GM12891 (cell line): Measurements from ENCODE around the gene OLA1.

Source experiments
- DNase-seq: peaks from one replicate; pipeline ENCODE4 v3.0.0; 2011; ENCODE audit warnings: low spot score; ENCODE audit not compliant: insufficient read length
- FAIRE-seq: peaks from 2 replicates; lab custom pipeline; 2011; peaks lifted over from hg19 to GRCh38; lab: Jason Lieb, UNC
- PAX5 ChIP-seq: IDR thresholded peaks from 2 replicates; pipeline ENCODE4 v1.6.1; 2011; ENCODE audit warnings: low read length, moderate library complexity, mild to moderate bottlenecking; ENCODE audit not compliant: insufficient read depth, severe bottlenecking
- POLR2A ChIP-seq: IDR thresholded peaks from 2 replicates; pipeline ENCODE4 v1.6.1; 2011; ENCODE audit warnings: low read depth, low read length, control low read depth
- POLR2AphosphoS5 ChIP-seq: IDR thresholded peaks from 2 replicates; pipeline ENCODE4 v1.6.1; 2011; ENCODE audit warnings: low read depth, low read length, control low read depth
- POU2F2 ChIP-seq: IDR thresholded peaks from 2 replicates; pipeline ENCODE4 v1.6.1; 2011; ENCODE audit warnings: low read depth, mild to moderate bottlenecking, control low read depth, low read length, moderate library complexity
- SPI1 ChIP-seq: IDR thresholded peaks from 2 replicates; pipeline ENCODE4 v1.6.1; 2011; ENCODE audit warnings: low read depth, low read length, control low read depth
- TAF1 ChIP-seq: IDR thresholded peaks from 2 replicates; pipeline ENCODE4 v1.6.1; 2011; ENCODE audit warnings: low read depth, low read length, control low read depth

OLA1 gene

GRCh38 chr2:174142290-174142689, 106.0 kb downstream of the OLA1 start:
- TF ChIP-seq SPI1 (no peak), TAF1 (no peak), PAX5 (no peak), POLR2A (no peak), POLR2AphosphoS5 (no peak), POU2F2 (no peak)
- FAIRE-seq (no peak), DNase-seq (no peak)

- FAIRE-seq (no peak), DNase-seq (no peak)
- TF ChIP-seq POLR2A (no peak), PAX5 (no peak), POU2F2 (no peak), SPI1 (no peak), POLR2AphosphoS5 (no peak)
Measured at GRCh38 chr2:174138161-174138560, 110.2 kb downstream of the OLA1 start.

- TF ChIP-seq TAF1 (no peak), PAX5 (no peak), POU2F2 (no peak), POLR2AphosphoS5 (no peak), POLR2A (no peak), SPI1 (no peak)
- no peak for FAIRE-seq
- DNase-seq, result no peak
Measured at GRCh38 chr2:174135981-174136380, 112.4 kb downstream of the OLA1 start.

- DNase-seq, result no peak
- FAIRE-seq, result no peak
- no peak for TF ChIP-seq PAX5
Measured at GRCh38 chr2:174125090-174125489, 123.2 kb downstream of the OLA1 start.

- peak; percentile 80 for FAIRE-seq
- TF ChIP-seq POLR2A, result no peak
- TF ChIP-seq POU2F2, result no peak
- TF ChIP-seq POLR2AphosphoS5, result no peak
- TF ChIP-seq PAX5, result no peak
- no peak for TF ChIP-seq TAF1
- no peak for TF ChIP-seq SPI1
- no peak for DNase-seq
Measured at GRCh38 chr2:174124181-174124580, 124.2 kb downstream of the OLA1 start.

GRCh38 chr2:174122185-174122584, 126.1 kb downstream of the OLA1 start:
- peak; percentile 23 for FAIRE-seq
- TF ChIP-seq PAX5 (no peak), SPI1 (no peak), POLR2A (no peak), POLR2AphosphoS5 (no peak), TAF1 (no peak), POU2F2 (no peak)
- no peak for DNase-seq

- DNase-seq (no peak), FAIRE-seq (no peak)
- TF ChIP-seq POLR2AphosphoS5, result no peak
- no peak for TF ChIP-seq SPI1
- TF ChIP-seq PAX5, result no peak
- no peak for TF ChIP-seq POLR2A
- TF ChIP-seq TAF1, result no peak
- no peak for TF ChIP-seq POU2F2
Measured at GRCh38 chr2:174121612-174122011, 126.7 kb downstream of the OLA1 start.

- DNase-seq (no peak), FAIRE-seq (no peak)
- TF ChIP-seq TAF1 (no peak), SPI1 (no peak), PAX5 (no peak), POLR2AphosphoS5 (no peak), POU2F2 (no peak), POLR2A (no peak)
Measured at GRCh38 chr2:174121175-174121574, 127.2 kb downstream of the OLA1 start.

- TF ChIP-seq SPI1 (no peak), TAF1 (no peak)
- DNase-seq (no peak), FAIRE-seq (no peak)
Measured at GRCh38 chr2:174120346-174120745, 128.0 kb downstream of the OLA1 start.

- FAIRE-seq (no peak), DNase-seq (no peak)
- TF ChIP-seq POLR2A (no peak), PAX5 (no peak), SPI1 (no peak), POLR2AphosphoS5 (no peak), TAF1 (no peak), POU2F2 (no peak)
Measured at GRCh38 chr2:174117951-174118930, 130.1 kb downstream of the OLA1 start.
